B cell (primary cell): ENCODE data around the gene JUP. TPM values are rescaled to one million over a fixed set of nuclear protein-coding genes. Genes with fewer than 3 reads are reported as not detected.
A peak's percentile ranks its signal among the peaks of the same experiment; 100 is the strongest.

Source experiments
- ATAC-seq: fragments of 200-7000 bp; cut with Tn5 transposase; one replicate; pipeline ENCODE4 v1.10.0; 2021; ENCODE audit warnings: low read depth, mild to moderate bottlenecking, moderate number of reproducible peaks, moderate library complexity
- CTCF ChIA-PET: fragments of 350-600 bp; sonication (Branson Sonifier 250); formaldehyde crosslinking; loops from one replicate; lab custom pipeline; 2021; ENCODE audit warnings: antibody characterized with exemption, inconsistent platforms; lab: Charles Lee
- POLR2A ChIA-PET: fragments of 350-600 bp; sonication (Branson Sonifier 250); formaldehyde crosslinking; loops from one replicate; lab custom pipeline; 2021; ENCODE audit warnings: antibody characterized with exemption; lab: Charles Lee
- DNase-seq: peaks from one replicate; pipeline ENCODE4 v3.0.0; 2013
- H2AFZ ChIP-seq: 2 replicates; pipeline ENCODE4 v1.6.1; 2012; ENCODE audit warnings: mild to moderate bottlenecking, low read depth, low read length; ENCODE audit not compliant: insufficient read depth, poor library complexity, severe bottlenecking
- H3K27ac ChIP-seq, 2 donors: 1 replicate in 1 of 2; 2 replicates in 1 of 2; pipeline ENCODE4 v1.5.1; 2012 to 2013; ENCODE audit warnings: low read length in 2 of 2, mild to moderate bottlenecking in 2 of 2, moderate library complexity in 1 of 2
- H3K27me3 ChIP-seq, 4 experiments: fragments of 200-600 bp in 1 of 4; sonication (generic) in 1 of 4; replicated peaks in 1 of 4; 1 replicate in 2 of 4; 2 replicates in 2 of 4; pipeline versions ENCODE4 v1.6.1 to v1.7.0; 2013 to 2016; ENCODE audit warnings: low read length in 3 of 4, mild to moderate bottlenecking in 2 of 4, mixed read lengths in 1 of 4, moderate library complexity in 1 of 4; ENCODE audit not compliant: insufficient read depth in 4 of 4, control insufficient read depth in 3 of 4; ENCODE audit errors: control extremely low read depth in 1 of 4
- H3K36me3 ChIP-seq, 2 experiments: replicated peaks in 1 of 2; 1 replicate in 1 of 2; 2 replicates in 1 of 2; pipeline versions ENCODE4 v1.6.1 to v1.7.1; 2013; ENCODE audit warnings: low read length in 1 of 2; ENCODE audit not compliant: insufficient read depth in 2 of 2, control insufficient read depth in 1 of 2; ENCODE audit errors: control extremely low read depth in 1 of 2, extremely low read depth in 1 of 2
- H3K4me1 ChIP-seq, 2 donors: fragments of 200-600 bp in 1 of 2; sonication (generic) in 1 of 2; 1 replicate in 1 of 2; 2 replicates in 1 of 2; pipeline versions ENCODE4 v1.5.1 to v1.6.1; 2013 to 2017; ENCODE audit warnings: low read length in 2 of 2; ENCODE audit not compliant: control insufficient read depth in 2 of 2, insufficient read depth in 2 of 2
- H3K4me2 ChIP-seq: replicated peaks from 2 replicates; pipeline ENCODE3; 2012; ENCODE audit warnings: mild to moderate bottlenecking, low read depth, low read length; ENCODE audit not compliant: poor library complexity, severe bottlenecking
- H3K4me3 ChIP-seq, 5 experiments: fragments of 200-600 bp in 1 of 5; sonication (generic) in 1 of 5; 1 replicate in 3 of 5; 2 replicates in 2 of 5; pipeline versions ENCODE4 v1.5.1 to v1.7.0; 2011 to 2016; ENCODE audit warnings: low read length in 4 of 5, mild to moderate bottlenecking in 4 of 5, low read depth in 2 of 5, control low read depth in 1 of 5, moderate library complexity in 1 of 5; ENCODE audit not compliant: insufficient read depth in 1 of 5; ENCODE audit errors: control extremely low read depth in 1 of 5, extremely low read depth in 1 of 5
- H3K79me2 ChIP-seq: fragments of 200-600 bp; sonication (generic); one replicate; pipeline ENCODE4 v1.6.0; 2016; ENCODE audit warnings: low read length; ENCODE audit not compliant: control insufficient read depth, insufficient read depth
- H3K9ac ChIP-seq: fragments of 200-600 bp; sonication (generic); 2 replicates; pipeline ENCODE4 v1.6.1; 2017; ENCODE audit warnings: mild to moderate bottlenecking, low read length, moderate library complexity
- H3K9me3 ChIP-seq, 3 donors: one replicate each; pipeline versions ENCODE4 v1.6.1 to v1.7.1; 2013; ENCODE audit warnings: low read length in 2 of 3; ENCODE audit not compliant: control insufficient read depth in 2 of 3, insufficient read depth in 1 of 3; ENCODE audit errors: control extremely low read depth in 1 of 3
- H4K20me1 ChIP-seq: 2 replicates; pipeline ENCODE4 v1.6.0; 2012; ENCODE audit warnings: mild to moderate bottlenecking, low read length; ENCODE audit not compliant: insufficient read depth, control insufficient read depth, poor library complexity, severe bottlenecking
- H3K27ac Mint-ChIP-seq: one replicate; pipeline ENCODE4 v1.8.0; 2021; ENCODE audit warnings: mixed read lengths
- H3K27me3 Mint-ChIP-seq: one replicate; pipeline ENCODE4 v1.8.0; 2021; ENCODE audit warnings: mixed read lengths
- H3K4me1 Mint-ChIP-seq: one replicate; pipeline ENCODE4 v1.8.0; 2021; ENCODE audit warnings: mixed read lengths
- H3K4me3 Mint-ChIP-seq: one replicate; pipeline ENCODE4 v1.8.0; 2021; ENCODE audit warnings: mixed read lengths
- H3K9me3 Mint-ChIP-seq: one replicate; pipeline ENCODE4 v1.8.0; 2022; ENCODE audit warnings: mixed read lengths; ENCODE audit not compliant: insufficient read depth
- EZH2 ChIP-seq: IDR thresholded peaks from 2 replicates; pipeline ENCODE4 v1.6.1; 2012; ENCODE audit warnings: borderline replicate concordance, low read depth, mild to moderate bottlenecking, moderate library complexity, low read length; ENCODE audit not compliant: insufficient read depth, poor library complexity, severe bottlenecking
- WGBS: methylation state at CpG from one replicate; pipeline ENCODE4 v1.1.5; 2013; ENCODE audit warnings: missing lambda C conversion rate; ENCODE audit not compliant: insufficient coverage; 5-methylcytosine and 5-hydroxymethylcytosine counted together
- intact Hi-C: fragments of 100-400 bp; cut with micrococcal nuclease; formaldehyde crosslinking; loops from one replicate; pipeline ENCODE4 v1.10.0; 2022
- polyA plus RNA-seq: library from polyadenylated mRNA; depleted of rRNA; stranded (reverse); fragments of >200 nt; gene quantifications from 2 replicates; pipeline ENCODE4 v1.2.3, GENCODE V29; 2012
- total RNA-seq, 2 donors: library from RNA; stranded (reverse); fragments of 120-200 nt in 1 of 2; gene quantifications; 1 replicate in 1 of 2; 2 replicates in 1 of 2; pipeline versions ENCODE4 v1.2.3 to v1.2.4, GENCODE V29; 2013 to 2022
- TF ChIP-seq, protein P1 (sequence below): fragments of 200-600 bp; IDR thresholded peaks from one replicate; pipeline ENCODE4 v1.8.0; 2022; ENCODE audit warnings: antibody characterized with exemption, mild to moderate bottlenecking

The JUP gene
- total and polyA plus RNA-seq, 2 donors (not counting 1 experiment from before 2014, with no cell fraction given), result 62.9 to 63.3 TPM

DNA sequence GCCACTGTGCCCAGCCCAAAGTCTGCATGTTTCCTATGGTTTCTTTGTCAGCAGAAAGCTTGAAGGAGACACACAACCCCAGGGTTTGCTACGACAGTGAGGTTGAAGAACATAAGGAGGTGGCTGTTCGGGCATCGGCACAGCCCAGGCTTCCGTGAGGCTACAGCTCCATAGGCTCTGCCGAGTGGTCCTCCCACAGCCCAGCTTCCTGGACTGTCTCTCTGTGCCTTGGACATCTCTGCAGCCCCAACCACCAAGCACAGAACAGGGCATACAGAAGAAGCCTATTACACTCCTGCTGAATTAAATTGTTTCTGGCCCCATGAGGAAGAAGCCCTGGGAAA lies 48.9 kb downstream of the JUP start:
- 47% methylated on average over 5 of the region's 5 CpGs for WGBS

More for the DNA sequence above, 48.9 kb downstream of the JUP start:
- no peaks in the 10 kb centered on the region for H4K20me1 ChIP-seq
- Mint-ChIP-seq H3K4me3 (no peak overlapping the region), H3K4me1 (peaks cover 11% of the 10 kb centered on the region), H3K27ac (no peak overlapping the region), H3K27me3 (peaks cover 30% of the 10 kb centered on the region), H3K9me3 (no peaks in the 10 kb centered on the region)
- ATAC-seq, result no peak
- H2AFZ ChIP-seq, result peak overlapping the region; percentile 66
- no peaks in the 10 kb centered on the region for H3K36me3 ChIP-seq
- peaks cover 0 to 3% (median 0%) of the 10 kb centered on the region in 3 donors for H3K9me3 ChIP-seq
- TF ChIP-seq, protein P1, sequence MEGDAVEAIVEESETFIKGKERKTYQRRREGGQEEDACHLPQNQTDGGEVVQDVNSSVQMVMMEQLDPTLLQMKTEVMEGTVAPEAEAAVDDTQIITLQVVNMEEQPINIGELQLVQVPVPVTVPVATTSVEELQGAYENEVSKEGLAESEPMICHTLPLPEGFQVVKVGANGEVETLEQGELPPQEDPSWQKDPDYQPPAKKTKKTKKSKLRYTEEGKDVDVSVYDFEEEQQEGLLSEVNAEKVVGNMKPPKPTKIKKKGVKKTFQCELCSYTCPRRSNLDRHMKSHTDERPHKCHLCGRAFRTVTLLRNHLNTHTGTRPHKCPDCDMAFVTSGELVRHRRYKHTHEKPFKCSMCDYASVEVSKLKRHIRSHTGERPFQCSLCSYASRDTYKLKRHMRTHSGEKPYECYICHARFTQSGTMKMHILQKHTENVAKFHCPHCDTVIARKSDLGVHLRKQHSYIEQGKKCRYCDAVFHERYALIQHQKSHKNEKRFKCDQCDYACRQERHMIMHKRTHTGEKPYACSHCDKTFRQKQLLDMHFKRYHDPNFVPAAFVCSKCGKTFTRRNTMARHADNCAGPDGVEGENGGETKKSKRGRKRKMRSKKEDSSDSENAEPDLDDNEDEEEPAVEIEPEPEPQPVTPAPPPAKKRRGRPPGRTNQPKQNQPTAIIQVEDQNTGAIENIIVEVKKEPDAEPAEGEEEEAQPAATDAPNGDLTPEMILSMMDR, result no peak
- no peak for TF ChIP-seq EZH2
- H3K4me2 ChIP-seq, result no peak overlapping the region
- ChIA-PET CTCF (interaction anchor here (0.6 to 4.7 kb wide), 19 partner anchors 12 to 366 kb away, joined by 3 to 100 read pairs (median 3); partner anchors contain the start of genes ACLY, JUP and P3H4), POLR2A (no interaction called here)
- peaks cover 23 to 25% of the 10 kb centered on the region in 2 donors for H3K4me1 ChIP-seq
- DNase-seq, result no peak
- intact Hi-C loops, result loop anchor here (1.0 to 10.0 kb wide), 6 partner anchors 50 to 379 kb away; partner anchors contain the start of genes CNP, JUP and P3H4
- no peak overlapping the region for H3K27ac ChIP-seq
- H3K79me2 ChIP-seq, result no peaks in the 10 kb centered on the region
- H3K9ac ChIP-seq, result no peak overlapping the region
- H3K27me3 ChIP-seq, result peaks cover 0 to 46% (median 28%) of the 10 kb centered on the region in 4 experiments
- H3K4me3 ChIP-seq, result no peak overlapping the region
